GM18505 (cell line): ENCODE measurements around the gene TPT1.
A peak's percentile ranks its signal among the peaks of the same experiment; 100 is the strongest.
"Not testable (repeated sequence)": the region's sequence is repeated elsewhere in the genome, so short reads cannot be mapped to it uniquely, and the experiment has no call there.

ENCODE experiments used
- ATAC-seq: cut with Tn5 transposase; IDR thresholded peaks from one replicate; pipeline ENCODE4 v1.9.1; 2021; ENCODE audit not compliant: unreplicated experiment
- POLR2A ChIP-seq: IDR thresholded peaks from 4 replicates; pipeline ENCODE4 v1.6.1; 2011; ENCODE audit warnings: borderline replicate concordance; ENCODE audit not compliant: insufficient read depth, insufficient read length; ENCODE audit errors: extremely low read depth

The TPT1 gene

DNA sequence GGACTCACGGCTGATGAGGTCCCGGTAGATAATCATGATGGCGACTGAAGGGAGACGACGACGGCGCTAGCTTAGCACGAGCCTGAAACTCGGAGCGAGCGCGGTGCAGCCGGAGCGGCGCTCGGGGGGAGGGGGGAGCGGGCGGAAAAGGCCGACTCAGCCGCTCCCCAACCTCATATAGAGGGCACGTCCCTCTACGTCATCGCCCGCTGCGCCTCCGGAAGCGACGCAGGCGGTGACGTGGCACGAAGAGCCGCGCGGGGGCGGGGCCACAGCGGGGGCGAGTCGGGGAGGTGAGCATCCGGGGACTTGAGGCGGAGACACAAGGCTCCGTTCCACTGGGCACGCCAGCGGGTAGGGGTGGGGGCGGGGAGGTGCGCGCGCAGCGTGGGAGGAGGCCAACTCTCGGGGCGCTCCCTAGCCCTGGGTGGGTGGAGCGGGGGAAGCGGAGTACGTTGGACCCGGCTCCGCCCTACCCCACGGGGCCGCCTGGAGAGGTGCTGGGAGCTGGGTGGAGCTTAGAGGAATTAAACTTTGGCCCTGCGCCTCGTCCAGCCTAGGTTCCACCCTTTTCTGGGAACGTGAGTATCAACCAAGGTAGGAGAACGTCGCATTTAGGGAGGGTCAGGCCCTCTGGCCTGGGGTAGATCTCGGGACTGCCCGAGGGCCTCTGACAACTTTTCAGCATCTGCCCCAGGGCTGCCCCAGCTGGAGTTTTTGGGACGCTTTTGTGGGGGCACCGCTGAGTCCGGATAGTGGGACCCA, at the start of gene TPT1:
TPT1 (minus strand) TSS at position 150 of the 765 bp plus-strand sequence; CDS start at position 36, 114 bp downstream.
- TF ChIP-seq POLR2A = peak; percentile 97
- ATAC-seq = peak; percentile 84

DNA sequence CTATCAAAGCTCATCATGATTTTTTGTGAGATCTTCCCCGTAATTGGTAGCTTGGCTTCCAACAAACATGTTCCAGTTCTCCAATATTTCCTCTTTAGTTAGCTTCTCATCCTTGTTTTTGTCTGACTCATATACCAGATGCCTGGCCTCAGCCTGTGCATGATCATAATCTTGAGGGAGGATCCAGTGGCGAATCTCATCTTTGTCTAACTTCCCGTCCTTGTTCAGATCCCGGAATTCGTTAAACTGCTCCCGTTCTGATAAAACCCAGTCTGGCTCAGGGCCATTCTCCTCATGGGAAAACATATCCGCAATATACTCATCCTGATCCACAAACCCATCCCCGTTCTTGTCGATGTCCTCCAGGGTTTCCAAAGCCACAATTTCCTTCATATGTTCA, 49.4 kb upstream of the TPT1 start:
- ATAC-seq = not testable (repeated sequence)

DNA sequence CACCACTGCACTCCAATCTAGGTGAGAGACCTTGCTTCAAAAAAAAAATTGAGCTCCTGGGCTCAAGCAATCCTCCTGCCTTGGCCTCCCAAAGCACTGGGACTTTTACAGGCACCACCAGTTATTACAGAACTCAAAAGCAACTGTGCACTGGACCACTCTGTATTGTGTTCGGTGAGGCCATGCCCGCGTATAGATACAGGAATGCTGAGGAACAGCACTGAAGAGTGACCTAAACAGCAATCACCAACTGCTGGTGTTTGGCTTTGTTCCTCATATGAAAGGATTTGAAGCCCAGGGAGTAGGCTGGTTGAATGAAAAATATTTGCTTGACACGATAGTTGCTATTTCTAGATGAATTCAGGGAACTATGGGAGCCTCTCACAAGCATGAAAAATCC, 47.7 kb upstream of the TPT1 start:
- TF ChIP-seq POLR2A = no peak
- no peak for ATAC-seq

DNA sequence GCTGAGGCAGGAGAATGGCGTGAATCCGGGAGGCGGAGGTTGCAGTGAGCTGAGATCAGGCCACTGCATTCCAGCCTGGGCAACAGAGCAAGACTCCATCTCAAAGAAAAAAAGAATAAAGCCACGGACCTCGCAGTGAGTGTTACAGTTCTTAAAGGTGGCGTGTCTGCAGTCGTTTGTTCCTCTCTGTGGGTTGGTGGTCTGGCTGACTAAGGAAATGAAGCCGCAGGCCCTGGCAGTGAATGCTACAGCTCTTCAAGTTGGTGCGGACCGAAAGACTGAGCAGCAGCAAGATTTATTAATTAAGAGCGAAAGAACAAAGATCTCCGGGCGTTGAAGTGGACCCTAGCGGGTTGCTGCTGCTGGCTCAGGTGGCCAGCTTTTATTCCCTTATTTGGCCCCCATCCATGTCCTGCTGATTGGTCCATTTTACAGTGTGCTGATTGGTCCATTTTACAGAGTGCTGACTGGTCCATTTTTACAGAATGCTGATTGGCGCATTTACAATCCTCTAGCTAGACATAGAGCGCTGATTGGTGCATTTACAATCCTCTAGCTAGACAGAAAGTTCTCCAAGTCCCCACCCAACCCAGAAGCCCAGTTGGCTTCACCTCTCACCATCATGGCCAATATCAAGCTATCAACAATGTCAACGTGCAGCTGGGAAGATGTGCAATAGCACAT, 46.1 kb upstream of the TPT1 start:
- ATAC-seq = not testable (repeated sequence)

DNA sequence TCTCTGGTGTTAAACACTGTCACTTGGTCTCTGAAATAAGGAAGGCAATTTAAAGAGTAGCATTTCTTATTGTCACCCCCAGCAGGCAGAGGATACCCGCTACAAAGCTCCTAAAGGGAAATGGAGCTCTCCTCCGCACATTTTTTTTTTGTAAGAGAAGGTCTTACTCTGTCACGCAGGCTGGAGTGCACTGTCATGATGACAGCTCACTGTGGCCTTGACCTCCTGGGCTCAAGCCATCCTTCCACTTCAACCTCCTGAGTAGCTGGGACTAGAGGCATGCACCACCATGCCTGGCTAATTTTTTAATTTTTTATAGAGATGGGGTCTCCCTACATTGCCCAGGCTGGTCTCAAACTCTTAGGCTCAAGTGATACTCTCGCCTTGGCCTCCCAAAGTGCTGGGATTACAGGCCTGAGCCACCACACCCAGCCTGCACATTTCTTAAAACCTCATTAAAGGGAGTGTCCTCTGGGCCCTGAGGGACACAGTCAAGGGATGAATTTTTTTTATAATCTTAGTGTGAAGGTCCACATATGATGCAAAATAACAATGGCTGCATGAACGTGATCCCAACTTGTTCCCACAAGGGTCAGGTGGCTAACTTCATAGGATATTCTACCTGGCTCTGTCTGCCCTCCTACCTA, 45.0 kb upstream of the TPT1 start:
- TF ChIP-seq POLR2A = no peak
- ATAC-seq = no peak

DNA sequence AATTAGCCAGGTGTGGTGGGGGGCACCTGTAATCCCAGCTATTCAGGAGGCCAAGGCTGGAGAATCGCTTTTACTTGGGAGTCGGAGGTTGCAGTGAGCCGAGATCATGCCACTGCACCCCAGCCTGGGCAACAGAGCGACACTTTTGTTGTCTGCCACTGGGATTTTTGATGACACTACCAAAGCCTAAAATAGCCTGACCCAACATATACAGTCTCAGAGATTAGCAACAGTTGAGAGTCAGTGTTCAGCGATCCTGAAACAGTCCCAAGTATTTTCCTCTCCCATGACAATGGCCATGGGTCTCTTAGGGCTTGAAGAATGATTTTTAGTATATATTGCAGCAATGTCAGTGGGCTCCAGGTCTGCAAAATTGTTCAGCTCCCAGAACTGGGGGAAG, 44.3 kb upstream of the TPT1 start:
- ATAC-seq = no peak
- TF ChIP-seq POLR2A = no peak

DNA sequence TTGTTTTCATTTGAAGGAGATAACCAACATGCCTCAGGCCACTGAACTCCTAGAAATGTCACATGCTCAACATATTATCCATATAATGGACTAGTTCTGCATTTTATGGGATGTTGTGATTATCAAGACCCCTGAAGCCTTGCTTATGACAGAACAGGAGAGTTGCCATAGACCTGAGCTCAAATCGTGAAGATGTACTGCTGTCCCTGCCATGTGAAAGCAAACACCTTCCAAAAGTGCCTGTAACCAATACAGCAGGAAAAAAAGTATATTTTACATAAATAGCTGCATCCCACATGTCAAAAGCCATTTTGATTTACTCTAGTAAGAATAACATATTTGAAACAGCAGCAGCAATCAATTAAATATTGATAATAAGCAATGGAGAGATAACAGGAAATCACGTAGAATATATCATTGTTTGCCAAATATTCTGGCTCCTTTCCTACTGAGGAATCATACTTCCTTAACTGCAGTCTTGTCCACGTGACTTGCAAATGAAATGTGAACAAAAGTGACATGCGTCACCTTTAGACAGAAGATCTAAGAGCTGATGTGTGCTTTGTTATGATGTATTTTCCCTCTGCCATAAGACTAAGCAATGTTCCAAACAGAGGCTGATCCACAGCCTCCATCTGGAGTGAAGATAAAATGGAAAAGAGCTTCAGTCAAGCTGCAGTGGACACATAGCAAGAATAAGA, 43.6 kb upstream of the TPT1 start:
- no peak for ATAC-seq
- TF ChIP-seq POLR2A = no peak

DNA sequence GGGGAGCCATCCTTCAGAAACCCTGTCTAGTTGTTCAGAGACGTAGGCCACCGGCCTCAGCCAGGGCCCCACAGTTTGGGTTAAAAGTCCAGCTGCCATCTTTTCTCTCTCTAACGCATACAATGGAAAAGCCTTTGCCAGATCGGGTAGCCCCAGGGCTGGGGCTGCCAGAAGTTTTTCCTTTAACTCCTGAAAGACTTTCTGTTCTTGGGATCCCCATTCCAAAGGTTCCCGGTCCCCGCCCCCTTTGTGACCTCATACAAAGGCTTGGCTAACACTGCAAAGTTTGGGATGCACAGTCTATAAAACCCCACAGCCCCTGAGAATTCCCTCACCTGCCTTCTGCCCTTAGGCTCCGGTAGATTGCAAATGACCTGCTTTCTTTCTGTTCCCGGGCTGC, 41.8 kb upstream of the TPT1 start:
- not testable (repeated sequence) for ATAC-seq

DNA sequence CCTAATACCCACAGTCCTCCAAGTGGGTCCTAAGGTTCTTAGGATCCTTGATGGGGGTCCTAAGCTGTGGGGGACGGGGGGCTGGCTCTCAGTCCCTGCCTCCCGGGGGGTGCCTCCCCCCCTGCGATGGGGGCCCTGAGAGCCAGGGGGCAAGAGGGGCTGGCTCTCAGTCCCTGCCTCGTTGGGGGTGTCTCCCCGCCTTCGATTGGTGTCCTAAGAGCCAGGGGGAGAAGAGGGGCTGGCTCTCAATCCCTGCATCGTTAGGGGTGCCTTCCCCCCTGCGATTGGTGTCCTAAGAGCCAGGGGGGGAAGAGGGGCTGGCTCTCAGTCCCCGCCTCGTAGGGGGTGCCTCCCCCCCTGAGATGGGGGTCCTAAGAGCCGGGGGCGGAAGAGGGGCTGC, 40.2 kb upstream of the TPT1 start:
- no peak for TF ChIP-seq POLR2A
- ATAC-seq = no peak

DNA sequence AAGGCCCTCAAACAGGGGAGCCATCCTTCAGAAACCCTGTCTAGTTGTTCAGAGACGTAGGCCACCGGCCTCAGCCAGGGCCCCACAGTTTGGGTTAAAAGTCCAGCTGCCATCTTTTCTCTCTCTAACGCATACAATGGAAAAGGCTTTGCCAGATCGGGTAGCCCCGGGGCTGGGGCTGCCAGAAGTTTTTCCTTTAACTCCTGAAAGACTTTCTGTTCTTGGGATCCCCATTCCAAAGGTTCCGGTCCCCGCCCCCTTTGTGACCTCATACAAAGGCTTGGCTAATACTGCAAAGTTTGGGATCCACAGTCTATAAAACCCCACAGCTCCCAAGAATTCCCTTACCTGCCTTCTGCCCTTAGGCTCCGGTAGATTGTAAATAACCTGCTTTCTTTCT, 39.7 kb upstream of the TPT1 start:
- ATAC-seq = not testable (repeated sequence)

DNA sequence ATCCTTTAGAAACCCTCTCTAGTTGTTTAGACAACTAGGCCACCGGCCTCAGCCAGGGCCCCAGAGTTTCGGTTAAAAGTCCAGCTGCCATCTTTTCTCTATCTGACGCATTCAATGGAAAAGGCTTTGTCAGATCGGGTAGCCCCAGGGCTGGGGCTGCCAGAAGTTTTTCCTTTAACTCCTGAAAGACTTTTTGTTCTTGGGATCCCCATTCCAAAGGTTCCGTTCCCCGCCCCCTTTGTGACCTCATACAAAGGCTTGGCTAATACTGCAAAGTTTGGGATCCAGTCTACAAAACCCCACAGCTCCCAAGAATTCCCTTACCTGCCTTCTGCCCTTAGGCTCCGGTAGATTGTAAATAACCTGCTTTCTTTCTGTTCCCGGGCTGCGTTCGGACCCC, 38.5 kb upstream of the TPT1 start:
- ATAC-seq = not testable (repeated sequence)

DNA sequence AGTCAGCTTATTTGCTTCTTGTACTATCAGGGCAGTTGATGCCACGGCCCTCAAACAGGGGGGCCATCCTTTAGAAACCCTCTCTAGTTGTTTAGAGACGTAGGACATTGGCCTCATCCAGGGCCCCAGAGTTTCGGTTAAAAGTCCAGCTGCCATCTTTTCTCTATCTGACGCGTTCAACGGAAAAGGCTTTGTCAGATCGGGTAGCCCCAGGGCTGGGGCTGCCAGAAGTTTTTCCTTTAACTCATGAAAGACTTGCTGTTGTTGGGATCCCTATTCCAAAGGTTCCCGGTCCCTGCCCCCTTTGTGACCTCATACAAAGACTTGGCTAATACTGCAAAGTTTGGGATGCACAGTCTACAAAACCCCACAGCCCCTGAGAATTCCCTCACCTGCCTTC, 37.8 kb upstream of the TPT1 start:
- not testable (repeated sequence) for ATAC-seq

DNA sequence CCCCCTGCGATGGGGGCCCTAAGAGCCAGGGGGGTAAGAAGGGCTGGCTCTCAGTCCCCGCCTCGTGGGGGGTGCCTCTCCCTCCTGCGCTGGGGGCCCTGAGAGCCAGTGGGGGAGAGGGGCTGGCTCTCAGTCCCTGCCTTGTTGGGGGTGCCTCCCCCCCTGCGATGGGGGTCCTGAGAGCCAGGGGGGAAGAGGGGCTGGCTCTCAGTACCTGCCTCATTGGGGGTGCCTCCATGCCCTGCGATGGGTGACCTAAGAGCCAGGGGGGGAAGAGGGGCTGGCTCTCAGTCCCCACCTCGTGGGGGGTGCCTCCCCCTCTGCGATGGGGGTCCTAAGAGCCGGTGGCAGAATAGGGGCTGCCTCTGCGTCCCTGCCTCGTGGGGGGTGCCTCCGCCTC, 36.3 kb upstream of the TPT1 start:
- not testable (repeated sequence) for ATAC-seq

DNA sequence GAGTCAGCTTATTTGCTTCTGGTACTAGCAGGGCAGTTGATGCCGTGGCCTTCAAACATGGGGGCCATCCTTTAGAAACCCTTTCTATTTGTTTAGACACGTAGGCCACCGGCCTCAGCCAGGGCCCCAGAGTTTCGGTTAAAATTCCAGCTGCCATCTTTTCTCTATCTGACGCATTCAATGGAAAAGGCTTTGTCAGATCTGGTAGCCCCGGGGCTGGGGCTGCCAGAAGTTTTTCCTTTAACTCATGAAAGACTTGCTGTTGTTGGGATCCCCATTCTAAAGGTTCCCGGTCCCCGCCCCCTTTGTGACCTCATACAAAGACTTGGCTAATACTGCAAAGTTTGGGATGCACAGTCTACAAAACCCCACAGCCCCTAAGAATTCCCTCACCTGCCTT, 35.7 kb upstream of the TPT1 start:
- not testable (repeated sequence) for ATAC-seq

DNA sequence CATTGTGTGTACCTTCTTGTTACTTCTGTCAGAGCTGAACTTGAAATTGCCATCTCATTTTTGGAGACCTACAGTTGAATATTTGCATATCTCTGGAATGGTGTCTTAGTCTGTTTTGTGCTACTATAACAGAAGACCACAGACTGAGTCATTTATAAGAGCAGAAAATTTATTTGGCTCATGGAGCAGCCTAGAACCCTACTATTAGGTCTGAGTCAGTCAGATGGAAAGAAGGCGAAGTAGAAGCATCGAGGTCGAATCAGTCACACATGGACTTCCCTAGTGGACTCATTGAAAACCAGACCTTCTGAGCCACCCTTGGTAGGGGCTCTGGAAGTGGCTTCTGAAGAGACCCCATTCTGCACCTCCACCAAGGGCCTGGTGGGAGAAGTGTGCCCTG, 33.9 kb upstream of the TPT1 start:
- TF ChIP-seq POLR2A = no peak
- ATAC-seq = no peak
